ENCODE results near the gene TPCN2. TPM values are rescaled to one million over a fixed set of nuclear protein-coding genes. Genes with fewer than 3 reads are reported as not detected.

Gene TPCN2
- total and polyA plus RNA-seq, 9 of the 15 experiments (the other 6 are each of a cell fraction or from before 2014, with no cell fraction given) = 0.66 to 10.2 (median 4.6) TPM

DNA sequence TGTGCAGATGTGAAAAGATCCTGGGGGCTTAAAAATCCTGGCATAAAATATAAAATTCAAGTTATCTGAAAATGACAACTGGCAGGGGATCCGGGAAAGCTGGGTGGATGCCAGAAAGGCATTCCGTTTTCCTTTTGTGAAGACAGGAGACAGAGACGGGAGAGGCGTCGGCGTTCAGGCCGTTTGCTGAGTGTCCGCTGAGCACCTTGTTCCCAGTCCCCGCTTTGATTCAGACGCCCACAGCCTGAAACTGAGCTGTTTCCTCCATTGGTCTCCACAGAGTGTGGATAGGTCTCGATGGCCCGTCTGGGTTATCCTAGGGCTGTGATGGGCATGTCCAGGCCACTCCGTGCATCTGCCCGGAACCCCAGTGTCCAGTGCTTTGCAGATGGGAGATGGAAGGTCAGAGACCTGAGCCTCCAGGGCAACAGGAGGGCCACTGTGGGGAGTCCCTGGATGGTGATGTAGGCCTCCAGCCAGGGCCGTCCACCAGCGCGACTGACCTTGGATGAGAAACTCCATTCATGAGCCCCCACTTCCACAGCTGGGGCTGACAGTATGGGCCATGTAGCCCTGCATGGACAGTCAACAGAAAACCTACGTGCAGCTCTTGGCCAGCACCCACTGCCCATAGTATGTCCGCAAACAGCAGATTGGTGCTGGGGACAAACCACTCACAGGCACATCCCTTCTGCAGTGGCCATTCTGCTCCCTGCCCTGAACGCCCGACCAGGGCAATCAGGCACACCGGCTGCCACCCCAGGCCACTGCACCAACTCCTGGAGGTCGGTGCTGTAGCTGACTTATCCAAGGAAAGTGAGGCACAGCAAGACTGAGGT lies 47.3 kb upstream of the TPCN2 start (continued):
- TF ChIP-seq, protein P1, sequence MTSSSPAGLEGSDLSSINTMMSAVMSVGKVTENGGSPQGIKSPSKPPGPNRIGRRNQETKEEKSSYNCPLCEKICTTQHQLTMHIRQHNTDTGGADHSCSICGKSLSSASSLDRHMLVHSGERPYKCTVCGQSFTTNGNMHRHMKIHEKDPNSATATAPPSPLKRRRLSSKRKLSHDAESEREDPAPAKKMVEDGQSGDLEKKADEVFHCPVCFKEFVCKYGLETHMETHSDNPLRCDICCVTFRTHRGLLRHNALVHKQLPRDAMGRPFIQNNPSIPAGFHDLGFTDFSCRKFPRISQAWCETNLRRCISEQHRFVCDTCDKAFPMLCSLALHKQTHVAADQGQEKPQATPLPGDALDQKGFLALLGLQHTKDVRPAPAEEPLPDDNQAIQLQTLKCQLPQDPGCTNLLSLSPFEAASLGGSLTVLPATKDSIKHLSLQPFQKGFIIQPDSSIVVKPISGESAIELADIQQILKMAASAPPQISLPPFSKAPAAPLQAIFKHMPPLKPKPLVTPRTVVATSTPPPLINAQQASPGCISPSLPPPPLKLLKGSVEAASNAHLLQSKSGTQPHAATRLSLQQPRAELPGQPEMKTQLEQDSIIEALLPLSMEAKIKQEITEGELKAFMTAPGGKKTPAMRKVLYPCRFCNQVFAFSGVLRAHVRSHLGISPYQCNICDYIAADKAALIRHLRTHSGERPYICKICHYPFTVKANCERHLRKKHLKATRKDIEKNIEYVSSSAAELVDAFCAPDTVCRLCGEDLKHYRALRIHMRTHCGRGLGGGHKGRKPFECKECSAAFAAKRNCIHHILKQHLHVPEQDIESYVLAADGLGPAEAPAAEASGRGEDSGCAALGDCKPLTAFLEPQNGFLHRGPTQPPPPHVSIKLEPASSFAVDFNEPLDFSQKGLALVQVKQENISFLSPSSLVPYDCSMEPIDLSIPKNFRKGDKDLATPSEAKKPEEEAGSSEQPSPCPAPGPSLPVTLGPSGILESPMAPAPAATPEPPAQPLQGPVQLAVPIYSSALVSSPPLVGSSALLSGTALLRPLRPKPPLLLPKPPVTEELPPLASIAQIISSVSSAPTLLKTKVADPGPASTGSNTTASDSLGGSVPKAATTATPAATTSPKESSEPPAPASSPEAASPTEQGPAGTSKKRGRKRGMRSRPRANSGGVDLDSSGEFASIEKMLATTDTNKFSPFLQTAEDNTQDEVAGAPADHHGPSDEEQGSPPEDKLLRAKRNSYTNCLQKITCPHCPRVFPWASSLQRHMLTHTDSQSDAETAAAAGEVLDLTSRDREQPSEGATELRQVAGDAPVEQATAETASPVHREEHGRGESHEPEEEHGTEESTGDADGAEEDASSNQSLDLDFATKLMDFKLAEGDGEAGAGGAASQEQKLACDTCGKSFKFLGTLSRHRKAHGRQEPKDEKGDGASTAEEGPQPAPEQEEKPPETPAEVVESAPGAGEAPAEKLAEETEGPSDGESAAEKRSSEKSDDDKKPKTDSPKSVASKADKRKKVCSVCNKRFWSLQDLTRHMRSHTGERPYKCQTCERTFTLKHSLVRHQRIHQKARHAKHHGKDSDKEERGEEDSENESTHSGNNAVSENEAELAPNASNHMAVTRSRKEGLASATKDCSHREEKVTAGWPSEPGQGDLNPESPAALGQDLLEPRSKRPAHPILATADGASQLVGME (CRISPR knock-in tag; IDR thresholded peaks at IDR 0.05) = no peak
- no peak for TF ChIP-seq EP300 (IDR thresholded peaks at IDR 0.05; ENCODE audit: low read length)
- TF ChIP-seq, protein P2, sequence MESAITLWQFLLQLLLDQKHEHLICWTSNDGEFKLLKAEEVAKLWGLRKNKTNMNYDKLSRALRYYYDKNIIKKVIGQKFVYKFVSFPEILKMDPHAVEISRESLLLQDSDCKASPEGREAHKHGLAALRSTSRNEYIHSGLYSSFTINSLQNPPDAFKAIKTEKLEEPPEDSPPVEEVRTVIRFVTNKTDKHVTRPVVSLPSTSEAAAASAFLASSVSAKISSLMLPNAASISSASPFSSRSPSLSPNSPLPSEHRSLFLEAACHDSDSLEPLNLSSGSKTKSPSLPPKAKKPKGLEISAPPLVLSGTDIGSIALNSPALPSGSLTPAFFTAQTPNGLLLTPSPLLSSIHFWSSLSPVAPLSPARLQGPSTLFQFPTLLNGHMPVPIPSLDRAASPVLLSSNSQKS (CRISPR knock-in tag; IDR thresholded peaks at IDR 0.05) = no peak
- TF ChIP-seq ZNF3 (CRISPR knock-in tag; IDR thresholded peaks at IDR 0.05) = no peak
- TF ChIP-seq ZBTB8A (IDR thresholded peaks at IDR 0.05; ENCODE audit: partially characterized antibody) = no peak
- no peak for TF ChIP-seq CAMTA2 (CRISPR knock-in tag; conservative IDR thresholded peaks at IDR 0.05)
- TF ChIP-seq, protein P3, sequence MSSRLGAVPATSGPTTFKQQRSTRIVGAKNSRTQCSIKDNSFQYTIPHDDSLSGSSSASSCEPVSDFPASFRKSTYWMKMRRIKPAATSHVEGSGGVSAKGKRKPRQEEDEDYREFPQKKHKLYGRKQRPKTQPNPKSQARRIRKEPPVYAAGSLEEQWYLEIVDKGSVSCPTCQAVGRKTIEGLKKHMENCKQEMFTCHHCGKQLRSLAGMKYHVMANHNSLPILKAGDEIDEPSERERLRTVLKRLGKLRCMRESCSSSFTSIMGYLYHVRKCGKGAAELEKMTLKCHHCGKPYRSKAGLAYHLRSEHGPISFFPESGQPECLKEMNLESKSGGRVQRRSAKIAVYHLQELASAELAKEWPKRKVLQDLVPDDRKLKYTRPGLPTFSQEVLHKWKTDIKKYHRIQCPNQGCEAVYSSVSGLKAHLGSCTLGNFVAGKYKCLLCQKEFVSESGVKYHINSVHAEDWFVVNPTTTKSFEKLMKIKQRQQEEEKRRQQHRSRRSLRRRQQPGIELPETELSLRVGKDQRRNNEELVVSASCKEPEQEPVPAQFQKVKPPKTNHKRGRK (tag; IDR thresholded peaks at IDR 0.05) = no peak
- no peak for TF ChIP-seq XRCC4 (IDR thresholded peaks at IDR 0.05; ENCODE audit: extremely low read depth, insufficient read depth, insufficient read length)

Data from K562 (cell line).